ENCODE results near the gene NFATC2.

Gene NFATC2

GRCh38 chr20:51354191-51354768 is 188.2 kb downstream of the NFATC2 start:
- Histone ChIP-seq H3K27me3 (ENCODE audit: low read length) (no peaks in the 10 kb centered on the region), H3K27ac (ENCODE audit: low read depth, low read length) (no peak overlapping the region), H3K36me3 (ENCODE audit: low read length) (no peaks in the 10 kb centered on the region), H3K9ac (ENCODE audit: low read length) (no peak overlapping the region), H3K9me3 (ENCODE audit: insufficient read depth, low read length) (no peaks in the 10 kb centered on the region), H4K20me1 (ENCODE audit: low read depth, low read length) (no peaks in the 10 kb centered on the region), H2AFZ (ENCODE audit: low read depth, low read length, severe bottlenecking) (no peak overlapping the region), H3K9me2 (replicated peaks; ENCODE audit: insufficient read depth, low read length) (no peaks in the 10 kb centered on the region), H3K79me2 (ENCODE audit: insufficient read depth, low read length) (no peaks in the 10 kb centered on the region), H3K4me2 (ENCODE audit: low read depth, low read length, poor library complexity, severe bottlenecking) (no peak overlapping the region), H3F3A (ENCODE audit: insufficient read depth) (no peaks in the 10 kb centered on the region), H3K4me3 (ENCODE audit: insufficient read depth, low read length, poor library complexity, severe bottlenecking) (no peak overlapping the region)
- no peak for TF ChIP-seq CTCF (IDR thresholded peaks at IDR 0.05; ENCODE audit: insufficient read depth, low read length, poor library complexity, severe bottlenecking)
- no peak for TF ChIP-seq EZH2phosphoT487 (conservative IDR thresholded peaks at IDR 0.05; ENCODE audit: low read length)

- Histone ChIP-seq H3K9me3 (ENCODE audit: insufficient read depth, low read length) (no peaks in the 10 kb centered on the region), H3K36me3 (ENCODE audit: low read length) (no peaks in the 10 kb centered on the region), H3K4me2 (ENCODE audit: low read depth, low read length, poor library complexity, severe bottlenecking) (no peak overlapping the region), H3K9me2 (replicated peaks; ENCODE audit: insufficient read depth, low read length) (no peaks in the 10 kb centered on the region), H3K4me3 (ENCODE audit: insufficient read depth, low read length, poor library complexity, severe bottlenecking) (no peak overlapping the region), H3K79me2 (ENCODE audit: insufficient read depth, low read length) (no peaks in the 10 kb centered on the region), H4K20me1 (ENCODE audit: low read depth, low read length) (no peaks in the 10 kb centered on the region), H3K27me3 (ENCODE audit: low read length) (no peaks in the 10 kb centered on the region), H3F3A (ENCODE audit: insufficient read depth) (no peaks in the 10 kb centered on the region), H3K27ac (ENCODE audit: low read depth, low read length) (no peak overlapping the region), H2AFZ (ENCODE audit: low read depth, low read length, severe bottlenecking) (no peak overlapping the region), H3K9ac (ENCODE audit: low read length) (no peak overlapping the region)
- TF ChIP-seq EZH2phosphoT487 (conservative IDR thresholded peaks at IDR 0.05; ENCODE audit: low read length): no peak
- no peak for TF ChIP-seq CTCF (IDR thresholded peaks at IDR 0.05; ENCODE audit: insufficient read depth, low read length, poor library complexity, severe bottlenecking)
Observed at GRCh38 chr20:51353491-51353890, 189.0 kb downstream of the NFATC2 start.

- Histone ChIP-seq H4K20me1 (ENCODE audit: low read depth, low read length) (no peaks in the 10 kb centered on the region), H2AFZ (ENCODE audit: low read depth, low read length, severe bottlenecking) (no peak overlapping the region), H3K9me2 (replicated peaks; ENCODE audit: insufficient read depth, low read length) (no peaks in the 10 kb centered on the region), H3K9me3 (ENCODE audit: insufficient read depth, low read length) (no peaks in the 10 kb centered on the region), H3K27me3 (ENCODE audit: low read length) (no peaks in the 10 kb centered on the region), H3K4me2 (ENCODE audit: low read depth, low read length, poor library complexity, severe bottlenecking) (no peak overlapping the region), H3K9ac (ENCODE audit: low read length) (no peak overlapping the region), H3K79me2 (ENCODE audit: insufficient read depth, low read length) (no peaks in the 10 kb centered on the region), H3K27ac (ENCODE audit: low read depth, low read length) (no peak overlapping the region), H3F3A (ENCODE audit: insufficient read depth) (no peaks in the 10 kb centered on the region), H3K4me3 (ENCODE audit: insufficient read depth, low read length, poor library complexity, severe bottlenecking) (no peak overlapping the region), H3K36me3 (ENCODE audit: low read length) (no peaks in the 10 kb centered on the region)
- TF ChIP-seq CTCF (IDR thresholded peaks at IDR 0.05; ENCODE audit: insufficient read depth, low read length, poor library complexity, severe bottlenecking) (no peak), EZH2phosphoT487 (conservative IDR thresholded peaks at IDR 0.05; ENCODE audit: low read length) (no peak)
Observed at GRCh38 chr20:51352791-51353190, 189.7 kb downstream of the NFATC2 start.

All from SU-DHL-6 (cell line).